GM18505 (cell line): ENCODE measurements around the gene FIGNL2.

Experiments
- ATAC-seq: cut with Tn5 transposase; IDR thresholded peaks from one replicate; pipeline ENCODE4 v1.9.1; 2021; ENCODE audit not compliant: unreplicated experiment
- POLR2A ChIP-seq: IDR thresholded peaks from 4 replicates; pipeline ENCODE4 v1.6.1; 2011; ENCODE audit warnings: borderline replicate concordance; ENCODE audit not compliant: insufficient read depth, insufficient read length; ENCODE audit errors: extremely low read depth

Gene FIGNL2, protein sequence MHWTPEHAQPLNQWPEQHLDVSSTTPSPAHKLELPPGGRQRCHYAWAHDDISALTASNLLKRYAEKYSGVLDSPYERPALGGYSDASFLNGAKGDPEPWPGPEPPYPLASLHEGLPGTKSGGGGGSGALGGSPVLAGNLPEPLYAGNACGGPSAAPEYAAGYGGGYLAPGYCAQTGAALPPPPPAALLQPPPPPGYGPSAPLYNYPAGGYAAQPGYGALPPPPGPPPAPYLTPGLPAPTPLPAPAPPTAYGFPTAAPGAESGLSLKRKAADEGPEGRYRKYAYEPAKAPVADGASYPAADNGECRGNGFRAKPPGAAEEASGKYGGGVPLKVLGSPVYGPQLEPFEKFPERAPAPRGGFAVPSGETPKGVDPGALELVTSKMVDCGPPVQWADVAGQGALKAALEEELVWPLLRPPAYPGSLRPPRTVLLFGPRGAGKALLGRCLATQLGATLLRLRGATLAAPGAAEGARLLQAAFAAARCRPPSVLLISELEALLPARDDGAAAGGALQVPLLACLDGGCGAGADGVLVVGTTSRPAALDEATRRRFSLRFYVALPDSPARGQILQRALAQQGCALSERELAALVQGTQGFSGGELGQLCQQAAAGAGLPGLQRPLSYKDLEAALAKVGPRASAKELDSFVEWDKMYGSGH

GRCh38 chr12:51848326-51848727, at the start of gene FIGNL2:
Gene FIGNL2 (minus strand): TSS chr12:51848718. CDS start chr12:51822413, 26,305 bp downstream.
- no peak for ATAC-seq
- no peak for TF ChIP-seq POLR2A

DNA sequence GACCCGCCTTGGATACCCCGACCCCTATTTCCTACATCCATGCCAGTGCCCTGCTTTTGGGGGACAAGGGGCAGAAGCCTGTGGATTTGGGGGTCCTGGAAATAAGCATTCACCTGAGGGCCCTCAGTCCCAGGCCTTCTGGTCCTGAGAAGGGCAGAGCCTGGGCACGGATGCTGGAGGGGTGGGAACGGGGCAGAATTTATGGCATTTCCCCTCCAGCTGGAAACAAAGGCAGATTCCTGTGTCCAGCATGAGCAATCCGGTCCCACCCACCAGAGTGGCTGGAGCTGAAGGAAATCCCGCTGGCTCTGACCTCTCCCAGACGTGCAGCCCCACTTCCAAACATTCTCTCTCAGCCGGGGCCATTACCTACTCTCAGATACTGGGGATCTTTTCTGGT, 48.7 kb upstream of the FIGNL2 start:
- no peak for TF ChIP-seq POLR2A
- ATAC-seq: no peak

DNA sequence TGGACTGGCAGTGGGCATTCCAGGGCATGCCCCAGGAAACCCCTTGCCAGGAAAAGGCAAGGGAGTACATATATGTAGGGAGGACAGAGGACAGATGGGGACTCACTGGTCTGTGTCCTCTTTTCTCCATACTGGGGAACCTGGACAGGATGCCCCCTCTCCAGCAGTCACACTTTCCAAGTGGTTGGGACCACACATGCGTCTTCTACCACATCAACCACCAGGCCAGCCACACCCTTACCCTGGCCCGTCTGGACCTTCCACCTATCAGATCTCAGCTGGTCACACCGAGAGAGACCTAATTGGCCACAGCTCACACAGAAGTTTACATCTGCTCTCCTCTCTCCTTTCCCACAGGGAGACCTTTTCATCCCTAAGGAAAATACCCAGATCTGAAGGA, 47.7 kb upstream of the FIGNL2 start:
- ATAC-seq: no peak
- TF ChIP-seq POLR2A: no peak

DNA sequence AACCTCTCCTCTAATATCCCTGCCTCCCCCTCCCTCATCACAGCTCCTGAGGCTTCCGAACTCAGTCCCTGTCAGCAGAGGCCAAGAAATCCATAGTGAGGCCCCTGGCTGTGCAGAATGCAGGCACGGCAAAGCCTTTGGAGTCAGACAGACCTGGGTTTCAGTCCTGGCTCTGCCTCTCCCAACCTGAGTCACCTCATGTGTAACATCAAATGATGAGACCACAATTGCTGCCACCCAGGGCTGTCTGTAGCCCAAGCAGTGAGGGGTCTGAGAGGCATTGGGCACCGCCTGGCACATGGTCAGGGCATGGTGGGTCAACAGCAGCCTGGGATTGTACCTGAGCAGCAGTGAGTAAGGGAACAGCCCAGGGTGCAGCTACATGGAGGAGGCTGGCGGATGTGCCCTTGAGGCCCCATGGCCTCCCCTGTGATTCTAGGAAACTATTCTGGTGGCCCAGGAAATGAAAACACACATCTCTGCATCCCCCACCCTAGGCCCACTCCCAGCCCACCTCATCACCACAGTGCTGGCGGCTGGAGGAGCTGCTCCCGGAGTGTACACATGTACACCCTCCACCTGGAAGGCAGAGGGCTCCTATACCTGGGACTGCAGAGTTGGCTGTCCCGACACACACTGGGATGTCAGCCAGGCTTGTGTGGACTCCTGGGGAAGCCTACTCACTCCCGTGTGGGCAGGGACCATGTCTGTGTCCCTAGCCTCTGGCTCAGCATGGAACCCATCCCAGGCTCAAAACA, 47.0 kb upstream of the FIGNL2 start:
- ATAC-seq: no peak
- no peak for TF ChIP-seq POLR2A

GRCh38 chr12:51893786-51894185, 45.3 kb upstream of the FIGNL2 start:
- no peak for TF ChIP-seq POLR2A
- ATAC-seq: no peak

DNA sequence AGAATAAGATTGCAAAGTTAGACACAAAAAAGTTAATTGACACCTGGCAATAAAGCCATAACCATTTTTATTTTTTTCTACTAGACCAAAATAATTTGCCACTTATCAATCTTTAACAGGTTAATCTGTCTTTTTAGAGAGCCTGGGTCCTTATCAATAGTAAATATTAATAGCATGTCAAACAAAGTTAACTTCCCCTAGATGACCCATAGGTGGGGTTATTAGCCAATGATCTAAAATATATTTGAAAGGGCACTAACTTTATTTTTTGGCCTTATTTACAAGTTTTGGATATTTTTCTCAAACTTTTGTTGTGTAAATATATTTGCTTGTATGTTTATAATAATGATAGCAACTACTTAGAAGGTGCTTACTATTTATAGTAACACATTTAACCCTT, 43.3 kb upstream of the FIGNL2 start:
- ATAC-seq: no peak
- no peak for TF ChIP-seq POLR2A

DNA sequence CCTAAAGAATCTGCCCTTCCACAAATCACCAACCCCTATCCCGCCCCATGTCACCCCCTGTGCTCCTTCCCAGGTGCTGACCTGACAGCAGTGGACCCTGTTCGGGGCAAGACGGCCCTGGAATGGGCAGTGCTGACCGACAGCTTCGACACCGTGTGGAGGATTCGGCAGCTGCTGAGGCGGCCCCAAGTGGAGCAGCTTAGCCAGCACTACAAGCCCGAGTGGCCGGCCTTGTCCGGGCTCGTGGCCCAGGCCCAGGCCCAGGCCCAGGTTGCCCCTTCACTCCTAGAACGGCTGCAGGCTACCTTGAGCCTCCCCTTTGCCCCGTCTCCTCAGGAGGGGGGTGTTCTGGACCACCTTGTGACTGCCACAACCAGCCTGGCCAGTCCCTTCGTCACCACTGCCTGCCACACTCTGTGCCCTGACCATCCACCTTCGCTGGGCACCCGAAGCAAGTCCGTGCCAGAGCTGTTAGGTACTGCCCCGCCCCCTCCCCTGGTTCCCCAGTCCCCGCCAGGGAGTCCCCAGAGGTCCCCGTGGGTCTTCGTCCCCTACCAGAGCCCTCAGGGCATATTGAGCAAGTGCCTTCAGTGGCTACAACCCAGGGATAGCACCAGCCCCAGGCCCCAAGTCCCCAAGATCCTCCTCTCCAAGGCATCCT, 42.1 kb upstream of the FIGNL2 start:
- no peak for ATAC-seq
- no peak for TF ChIP-seq POLR2A

DNA sequence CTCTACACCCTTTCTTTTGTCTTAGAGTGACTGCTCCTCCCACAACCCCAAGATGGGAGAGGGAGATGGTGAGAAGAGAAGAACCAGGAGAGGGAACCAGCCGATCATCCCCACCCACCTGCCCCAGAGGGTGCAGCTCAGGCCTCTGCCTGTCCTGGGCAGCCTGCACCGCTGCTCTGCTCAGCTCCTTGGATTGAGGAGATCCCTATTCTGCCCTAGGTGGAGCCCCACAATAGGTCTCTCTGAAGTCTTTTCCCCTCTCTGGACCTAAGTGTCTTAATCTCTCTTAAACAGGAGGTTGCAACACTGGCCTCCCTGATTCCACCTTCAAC, 41.6 kb upstream of the FIGNL2 start:
- ATAC-seq: no peak
- no peak for TF ChIP-seq POLR2A

GRCh38 chr12:51889216-51890132, 41.0 kb upstream of the FIGNL2 start:
- ATAC-seq: no peak
- no peak for TF ChIP-seq POLR2A

DNA sequence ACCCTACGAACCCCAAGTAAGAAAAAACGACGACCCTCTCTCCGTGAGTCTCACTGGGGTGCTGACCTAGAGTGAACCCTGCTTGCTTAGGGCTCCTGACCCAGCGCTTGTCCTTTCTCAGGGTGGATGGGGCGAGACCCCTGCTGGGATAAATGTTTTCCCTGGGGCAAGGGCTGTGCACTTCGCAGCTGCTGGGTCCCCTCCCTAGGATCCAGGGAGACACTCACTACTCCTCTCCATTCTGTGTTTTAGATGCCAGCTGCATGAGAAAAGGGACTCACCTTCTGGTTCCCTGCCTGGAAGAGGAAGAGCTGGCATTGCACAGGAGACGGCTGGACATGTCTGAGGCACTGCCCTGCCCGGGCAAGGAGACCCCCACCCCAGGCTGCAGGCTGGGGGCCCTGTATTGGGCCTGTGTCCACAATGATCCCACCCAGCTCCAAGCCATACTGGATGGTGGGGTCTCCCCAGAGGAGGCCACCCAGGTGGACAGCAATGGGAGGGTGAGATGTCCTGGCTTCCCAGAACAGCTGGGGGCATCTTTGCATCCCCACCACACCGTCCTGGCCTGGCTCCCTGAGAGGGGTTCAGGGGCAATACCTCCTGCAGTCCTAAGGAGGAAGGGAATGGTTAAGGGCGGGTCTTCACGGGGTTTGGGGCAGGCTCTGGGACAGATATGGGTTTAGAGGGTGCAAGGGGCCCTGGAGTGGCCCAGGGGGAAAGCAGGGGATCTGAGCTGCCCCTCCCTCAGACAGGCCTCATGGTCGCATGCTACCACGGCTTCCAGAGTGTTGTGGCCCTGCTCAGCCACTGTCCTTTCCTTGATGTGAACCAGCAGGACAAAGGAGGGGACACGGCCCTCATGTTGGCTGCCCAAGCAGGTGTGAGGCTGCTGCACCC, 40.0 kb upstream of the FIGNL2 start:
- no peak for TF ChIP-seq POLR2A
- ATAC-seq: no peak

- no peak for TF ChIP-seq POLR2A
- ATAC-seq: no peak
These were observed 39.2 kb upstream of the FIGNL2 start, which contains the start of gene ANKRD33 for GRCh38 chr12:51887476-51888315. Gene ANKRD33 (plus strand): TSS chr12:51888103. CDS start chr12:51888187, 84 bp downstream.
